ENCODE results near the gene HELZ. TPM values are rescaled to one million over a fixed set of nuclear protein-coding genes. Genes with fewer than 3 reads are reported as not detected.

Gene HELZ
- total and polyA plus RNA-seq, 7 donors = 1.8 to 55.7 (median 30.8) TPM

- Histone ChIP-seq H3K4me1 (peaks cover 26% of the 10 kb centered on the region), H3K27ac (no peak overlapping the region), H3K4me3 (no peak overlapping the region), H3K27me3 (ENCODE audit: insufficient read depth in 3 of 3, low read length in 2 of 3) (no peaks in the 10 kb centered on the region), H3K36me3 (ENCODE audit: insufficient read depth in 1 of 2, low read depth in 1 of 2) (peaks cover 0 to 44% of the 10 kb centered on the region in 2 donors), H3K9me3 (no peaks in the 10 kb centered on the region)
- TF ChIP-seq, protein P1, sequence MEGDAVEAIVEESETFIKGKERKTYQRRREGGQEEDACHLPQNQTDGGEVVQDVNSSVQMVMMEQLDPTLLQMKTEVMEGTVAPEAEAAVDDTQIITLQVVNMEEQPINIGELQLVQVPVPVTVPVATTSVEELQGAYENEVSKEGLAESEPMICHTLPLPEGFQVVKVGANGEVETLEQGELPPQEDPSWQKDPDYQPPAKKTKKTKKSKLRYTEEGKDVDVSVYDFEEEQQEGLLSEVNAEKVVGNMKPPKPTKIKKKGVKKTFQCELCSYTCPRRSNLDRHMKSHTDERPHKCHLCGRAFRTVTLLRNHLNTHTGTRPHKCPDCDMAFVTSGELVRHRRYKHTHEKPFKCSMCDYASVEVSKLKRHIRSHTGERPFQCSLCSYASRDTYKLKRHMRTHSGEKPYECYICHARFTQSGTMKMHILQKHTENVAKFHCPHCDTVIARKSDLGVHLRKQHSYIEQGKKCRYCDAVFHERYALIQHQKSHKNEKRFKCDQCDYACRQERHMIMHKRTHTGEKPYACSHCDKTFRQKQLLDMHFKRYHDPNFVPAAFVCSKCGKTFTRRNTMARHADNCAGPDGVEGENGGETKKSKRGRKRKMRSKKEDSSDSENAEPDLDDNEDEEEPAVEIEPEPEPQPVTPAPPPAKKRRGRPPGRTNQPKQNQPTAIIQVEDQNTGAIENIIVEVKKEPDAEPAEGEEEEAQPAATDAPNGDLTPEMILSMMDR (IDR thresholded peaks at IDR 0.05) = no peak
- DNase-seq (no peak), ATAC-seq (no peak)
- intact Hi-C loops (cut with DNase I) = no loop called here
- 94 to 96% (median 94%) methylated on average over 4 of the region's 4 CpGs for WGBS, 3 donors
These were observed 26.5 kb downstream of the HELZ start for GRCh38 chr17:67218385-67218950.

GRCh38 chr17:67217446-67217845, 27.6 kb downstream of the HELZ start:
- H3K4me3 ChIP-seq = no peak overlapping the region
- no peak for DNase-seq
- WGBS, 3 donors = 93 to 100% (median 94%) methylated on average over 4 of the region's 4 CpGs
- no peaks in the 10 kb centered on the region for H3K27me3 ChIP-seq (ENCODE audit: insufficient read depth in 3 of 3, low read length in 2 of 3)
- H3K27ac ChIP-seq = no peak overlapping the region
- intact Hi-C loops (cut with DNase I) = no loop called here
- H3K36me3 ChIP-seq (ENCODE audit: insufficient read depth in 1 of 2, low read depth in 1 of 2) = peaks cover 0 to 51% of the 10 kb centered on the region in 2 donors
- no peak for ATAC-seq
- TF ChIP-seq, protein P1 (IDR thresholded peaks at IDR 0.05) = no peak
- no peaks in the 10 kb centered on the region for H3K9me3 ChIP-seq
- H3K4me1 ChIP-seq = peaks cover 35% of the 10 kb centered on the region

- H3K27ac ChIP-seq = no peak overlapping the region
- peaks cover 0 to 51% of the 10 kb centered on the region in 2 donors for H3K36me3 ChIP-seq (ENCODE audit: insufficient read depth in 1 of 2, low read depth in 1 of 2)
- peaks cover 34% of the 10 kb centered on the region for H3K4me1 ChIP-seq
- H3K4me3 ChIP-seq = no peak overlapping the region
- ATAC-seq = no peak
- intact Hi-C loops (cut with DNase I) = no loop called here
- H3K9me3 ChIP-seq = no peaks in the 10 kb centered on the region
- WGBS, 3 donors = 77 to 84% (median 81%) methylated on average over 10 of the region's 10 CpGs
- TF ChIP-seq, protein P1 (IDR thresholded peaks at IDR 0.05) = no peak
- H3K27me3 ChIP-seq (ENCODE audit: insufficient read depth in 3 of 3, low read length in 2 of 3) = no peaks in the 10 kb centered on the region
- no peak for DNase-seq
These were observed 28.2 kb downstream of the HELZ start for GRCh38 chr17:67216578-67217320.

GRCh38 chr17:67215991-67216421, 29.0 kb downstream of the HELZ start:
- intact Hi-C loops (cut with DNase I) = no loop called here
- Histone ChIP-seq H3K4me3 (no peak overlapping the region), H3K9me3 (no peaks in the 10 kb centered on the region), H3K36me3 (ENCODE audit: insufficient read depth in 1 of 2, low read depth in 1 of 2) (peaks cover 0 to 57% of the 10 kb centered on the region in 2 donors), H3K27ac (no peak overlapping the region), H3K4me1 (peaks cover 27% of the 10 kb centered on the region), H3K27me3 (ENCODE audit: insufficient read depth in 3 of 3, low read length in 2 of 3) (no peaks in the 10 kb centered on the region)
- TF ChIP-seq, protein P1 (IDR thresholded peaks at IDR 0.05) = no peak
- WGBS, 3 donors = 84 to 85% (median 85%) methylated on average over 7 of the region's 7 CpGs
- ATAC-seq (no peak), DNase-seq (no peak)
